H9 (cell line): ENCODE results near the gene TFF2. TPM values are rescaled to one million over a fixed set of nuclear protein-coding genes. Genes with fewer than 3 reads are reported as not detected.

Experiments
- DNase-seq: peaks from one replicate; pipeline ENCODE4 v3.0.0-alpha.2; 2017
- H2AFZ ChIP-seq: one replicate; pipeline ENCODE4 v1.6.1; 2013; ENCODE audit warnings: mild to moderate bottlenecking, low read length, control low read depth, moderate library complexity
- H2AK5ac ChIP-seq: 2 replicates; pipeline ENCODE4 v1.6.1; 2013; ENCODE audit warnings: low read length, control low read depth, mixed read lengths; ENCODE audit not compliant: insufficient read length
- H2BK120ac ChIP-seq: one replicate; pipeline ENCODE4 v1.6.1; 2013; ENCODE audit warnings: low read depth, mild to moderate bottlenecking, low read length, control low read depth, inconsistent platforms; ENCODE audit not compliant: poor library complexity, severe bottlenecking
- H2BK12ac ChIP-seq: 2 replicates; pipeline ENCODE4 v1.6.1; 2013; ENCODE audit warnings: low read length, control low read depth, mixed read lengths, low read depth; ENCODE audit not compliant: insufficient read length
- H2BK15ac ChIP-seq: 2 replicates; pipeline ENCODE4 v1.6.1; 2013; ENCODE audit warnings: low read depth, low read length, control low read depth
- H2BK20ac ChIP-seq: one replicate; pipeline ENCODE4 v1.6.1; 2013; ENCODE audit warnings: low read depth, mild to moderate bottlenecking, low read length, control low read depth, inconsistent platforms; ENCODE audit not compliant: poor library complexity, severe bottlenecking
- H2BK5ac ChIP-seq: 2 replicates; pipeline ENCODE4 v1.6.1; 2013; ENCODE audit warnings: low read length, control low read depth, mixed read lengths; ENCODE audit not compliant: insufficient read length
- H3K14ac ChIP-seq: 2 replicates; pipeline ENCODE4 v1.6.1; 2013; ENCODE audit warnings: low read length, control low read depth; ENCODE audit not compliant: insufficient read depth
- H3K18ac ChIP-seq: 2 replicates; pipeline ENCODE4 v1.6.1; 2013; ENCODE audit warnings: low read depth, mild to moderate bottlenecking, mixed read lengths, low read length, control low read depth; ENCODE audit not compliant: insufficient read length
- H3K23ac ChIP-seq: 2 replicates; pipeline ENCODE4 v1.6.1; 2013; ENCODE audit warnings: low read length, control low read depth, mixed read lengths, low read depth; ENCODE audit not compliant: insufficient read length
- H3K23me2 ChIP-seq: 2 replicates; pipeline ENCODE4 v1.6.1; 2013; ENCODE audit warnings: low read depth, mild to moderate bottlenecking, mixed read lengths, low read length, control low read depth; ENCODE audit not compliant: insufficient read length, poor library complexity, severe bottlenecking
- H3K27ac ChIP-seq: 2 replicates; pipeline ENCODE4 v1.5.1; 2013; ENCODE audit warnings: low read length, control low read depth, mixed read lengths, low read depth; ENCODE audit not compliant: insufficient read length
- H3K27me3 ChIP-seq: 2 replicates; pipeline ENCODE4 v1.6.1; 2013; ENCODE audit warnings: low read length, control low read depth, inconsistent platforms; ENCODE audit not compliant: insufficient read depth
- H3K4ac ChIP-seq: 2 replicates; pipeline ENCODE4 v1.6.1; 2013; ENCODE audit warnings: low read depth, mild to moderate bottlenecking, control low read depth, inconsistent platforms, low read length, moderate library complexity
- H3K4me1 ChIP-seq: 2 replicates; pipeline ENCODE4 v1.6.1; 2013; ENCODE audit warnings: low read length, control low read depth, inconsistent platforms; ENCODE audit not compliant: insufficient read depth
- H3K4me2 ChIP-seq: 2 replicates; pipeline ENCODE4 v1.6.1; 2013; ENCODE audit warnings: low read length, control low read depth, mixed read lengths; ENCODE audit not compliant: insufficient read length, insufficient read depth
- H3K56ac ChIP-seq: 2 replicates; pipeline ENCODE4 v1.6.1; 2013; ENCODE audit warnings: low read depth, mild to moderate bottlenecking, mixed read lengths, low read length, control low read depth; ENCODE audit not compliant: insufficient read length
- H3K79me1 ChIP-seq: 2 replicates; pipeline ENCODE4 v1.6.1; 2013; ENCODE audit warnings: low read depth, mild to moderate bottlenecking, moderate library complexity, low read length, control low read depth, inconsistent platforms; ENCODE audit not compliant: insufficient read depth, poor library complexity, severe bottlenecking
- H3K79me2 ChIP-seq: 2 replicates; pipeline ENCODE4 v1.6.1; 2013; ENCODE audit warnings: low read length, control low read depth, inconsistent platforms; ENCODE audit not compliant: insufficient read depth
- H3K9ac ChIP-seq: 2 replicates; pipeline ENCODE4 v1.6.1; 2013; ENCODE audit warnings: low read length, control low read depth, mixed read lengths; ENCODE audit not compliant: insufficient read length; ENCODE audit errors: extremely low read depth
- H3K9me3 ChIP-seq: one replicate; pipeline ENCODE4 v1.6.1; 2013; ENCODE audit warnings: low read depth, low read length, inconsistent platforms; ENCODE audit not compliant: control insufficient read depth
- H3T11ph ChIP-seq: one replicate; pipeline ENCODE4 v1.6.1; 2013; ENCODE audit warnings: mild to moderate bottlenecking, low read length, control low read depth, inconsistent platforms
- H4K20me1 ChIP-seq: one replicate; pipeline ENCODE4 v1.6.1; 2013; ENCODE audit not compliant: control insufficient read depth, insufficient read length, insufficient read depth
- H4K5ac ChIP-seq: 2 replicates; pipeline ENCODE4 v1.6.1; 2013; ENCODE audit warnings: low read depth, mild to moderate bottlenecking, mixed read lengths, low read length, control low read depth; ENCODE audit not compliant: insufficient read length
- H4K8ac ChIP-seq: replicated peaks from 2 replicates; pipeline ENCODE4 v1.6.1; 2013; ENCODE audit warnings: low read length, control low read depth, mixed read lengths, low read depth; ENCODE audit not compliant: insufficient read length
- H4K91ac ChIP-seq: 2 replicates; pipeline ENCODE4 v1.6.1; 2013; ENCODE audit warnings: low read depth, mild to moderate bottlenecking, moderate library complexity, mixed read lengths, low read length, control low read depth; ENCODE audit not compliant: insufficient read length
- H3K27ac Mint-ChIP-seq, 3 experiments: 2 replicates in 2 of 3; 3 replicates in 1 of 3; pipeline ENCODE4 v1.8.0; 2020 to 2021; ENCODE audit warnings: mixed read lengths in 3 of 3, mild to moderate bottlenecking in 1 of 3, moderate library complexity in 1 of 3
- H3K27me3 Mint-ChIP-seq: 2 replicates; pipeline ENCODE4 v1.8.0; 2021; ENCODE audit warnings: low read depth, mild to moderate bottlenecking, moderate library complexity, mixed read lengths
- H3K36me3 Mint-ChIP-seq, 3 experiments: 2 replicates in 2 of 3; 3 replicates in 1 of 3; pipeline ENCODE4 v1.8.0; 2020 to 2021; ENCODE audit warnings: low read depth in 3 of 3, mixed read lengths in 3 of 3; ENCODE audit not compliant: insufficient read depth in 1 of 3
- H3K4me1 Mint-ChIP-seq, 2 experiments: 2 replicates each; pipeline ENCODE4 v1.8.0; 2020; ENCODE audit warnings: mixed read lengths in 2 of 2
- H3K4me3 Mint-ChIP-seq, 2 experiments: 2 replicates in 1 of 2; 3 replicates in 1 of 2; pipeline ENCODE4 v1.8.0; 2020 to 2021; ENCODE audit warnings: mild to moderate bottlenecking in 2 of 2, mixed read lengths in 2 of 2, moderate library complexity in 1 of 2
- H3K9me3 Mint-ChIP-seq, 2 experiments: 2 replicates in 1 of 2; 3 replicates in 1 of 2; pipeline ENCODE4 v1.8.0; 2020; ENCODE audit warnings: mild to moderate bottlenecking in 2 of 2, mixed read lengths in 2 of 2, moderate library complexity in 1 of 2
- WGBS: extraction: QIAGEN DNeasy Blood & Tissue Kit; methylation state at CpG from one replicate; pipeline ENCODE4 v1.1.7; 2013; ENCODE audit warnings: missing lambda C conversion rate, low lambda C conversion rate, mixed read lengths; ENCODE audit not compliant: insufficient read length; ENCODE audit errors: extremely low coverage; 5-methylcytosine and 5-hydroxymethylcytosine counted together
- total RNA-seq: library from RNA; stranded (reverse); gene quantifications from 2 replicates; pipeline ENCODE4 v1.2.1, GENCODE V29; 2021
- TF ChIP-seq, protein P1 (sequence below): fragments of 200-600 bp; sonication (generic); conservative IDR thresholded peaks from 3 replicates; pipeline ENCODE4 v1.8.0; 2021; ENCODE audit warnings: antibody characterized with exemption, mild to moderate bottlenecking

TFF2 gene
- total RNA-seq, 1 experiment from 2014 or later = not detected

- H2BK5ac ChIP-seq = peak overlapping the region; percentile 20
- no peak overlapping the region for H4K91ac ChIP-seq
- H4K20me1 ChIP-seq = no peaks in the 10 kb centered on the region
- Mint-ChIP-seq H3K4me3 (peak overlapping the region; percentile 40 to 46; a peak in 3 of 5 replicates), H3K27ac (peak overlapping the region; percentile 94 to 98 (median 97)), H3K9me3 (peaks cover 13 to 18% of the 10 kb centered on the region in 2 experiments), H3K4me1 (peaks cover 34% of the 10 kb centered on the region in 2 experiments), H3K27me3 (peaks cover 5% of the 10 kb centered on the region), H3K36me3 (peaks cover 9 to 17% (median 10%) of the 10 kb centered on the region in 3 experiments; a peak in 6 of 7 replicates)
- H3K79me2 ChIP-seq = no peaks in the 10 kb centered on the region
- peaks cover 12% of the 10 kb centered on the region for H3K9me3 ChIP-seq
- no peak overlapping the region for H2AFZ ChIP-seq
- peak overlapping the region; percentile 80 for H3T11ph ChIP-seq
- WGBS = no CpG with 5 or more reads among the region's 10 CpGs
- H3K4ac ChIP-seq = no peak overlapping the region
- no peaks in the 10 kb centered on the region for H3K79me1 ChIP-seq
- H3K23ac ChIP-seq = no peak overlapping the region
- H4K5ac ChIP-seq = no peak overlapping the region
- no peaks in the 10 kb centered on the region for H3K27me3 ChIP-seq
- no peak overlapping the region for H3K56ac ChIP-seq
- H3K9ac ChIP-seq = peak overlapping the region; percentile 70
- no peak overlapping the region for H2BK20ac ChIP-seq
- no peak overlapping the region for H2BK12ac ChIP-seq
- TF ChIP-seq, protein P1, sequence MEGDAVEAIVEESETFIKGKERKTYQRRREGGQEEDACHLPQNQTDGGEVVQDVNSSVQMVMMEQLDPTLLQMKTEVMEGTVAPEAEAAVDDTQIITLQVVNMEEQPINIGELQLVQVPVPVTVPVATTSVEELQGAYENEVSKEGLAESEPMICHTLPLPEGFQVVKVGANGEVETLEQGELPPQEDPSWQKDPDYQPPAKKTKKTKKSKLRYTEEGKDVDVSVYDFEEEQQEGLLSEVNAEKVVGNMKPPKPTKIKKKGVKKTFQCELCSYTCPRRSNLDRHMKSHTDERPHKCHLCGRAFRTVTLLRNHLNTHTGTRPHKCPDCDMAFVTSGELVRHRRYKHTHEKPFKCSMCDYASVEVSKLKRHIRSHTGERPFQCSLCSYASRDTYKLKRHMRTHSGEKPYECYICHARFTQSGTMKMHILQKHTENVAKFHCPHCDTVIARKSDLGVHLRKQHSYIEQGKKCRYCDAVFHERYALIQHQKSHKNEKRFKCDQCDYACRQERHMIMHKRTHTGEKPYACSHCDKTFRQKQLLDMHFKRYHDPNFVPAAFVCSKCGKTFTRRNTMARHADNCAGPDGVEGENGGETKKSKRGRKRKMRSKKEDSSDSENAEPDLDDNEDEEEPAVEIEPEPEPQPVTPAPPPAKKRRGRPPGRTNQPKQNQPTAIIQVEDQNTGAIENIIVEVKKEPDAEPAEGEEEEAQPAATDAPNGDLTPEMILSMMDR = no peak
- no peak overlapping the region for H4K8ac ChIP-seq
- H3K27ac ChIP-seq = peak overlapping the region; percentile 69
- H2BK120ac ChIP-seq = no peak overlapping the region
- H2AK5ac ChIP-seq = no peak overlapping the region
- no peaks in the 10 kb centered on the region for H3K23me2 ChIP-seq
- peak; percentile 85 for DNase-seq
- peak overlapping the region; percentile 61 for H3K18ac ChIP-seq
- H2BK15ac ChIP-seq = no peak overlapping the region
- H3K4me2 ChIP-seq = peak overlapping the region; percentile 41
- no peak overlapping the region; the same call in 1 of the 2 replicates for H3K14ac ChIP-seq
- no peaks in the 10 kb centered on the region; the same call in 1 of the 2 replicates for H3K4me1 ChIP-seq
Measured at GRCh38 chr21:42336054-42336453, 14.7 kb downstream of the TFF2 start.
